GM21381 (cell line): Measurements from ENCODE around the gene SORL1.
"Not testable (repeated sequence)": the region's sequence is repeated elsewhere in the genome, so short reads cannot be mapped to it uniquely, and the experiment has no call there.

ENCODE experiments used
- ATAC-seq: cut with Tn5 transposase; IDR thresholded peaks from one replicate; pipeline ENCODE4 v1.9.1; 2021; ENCODE audit warnings: mild to moderate bottlenecking, moderate library complexity; ENCODE audit not compliant: unreplicated experiment

The SORL1 gene

DNA sequence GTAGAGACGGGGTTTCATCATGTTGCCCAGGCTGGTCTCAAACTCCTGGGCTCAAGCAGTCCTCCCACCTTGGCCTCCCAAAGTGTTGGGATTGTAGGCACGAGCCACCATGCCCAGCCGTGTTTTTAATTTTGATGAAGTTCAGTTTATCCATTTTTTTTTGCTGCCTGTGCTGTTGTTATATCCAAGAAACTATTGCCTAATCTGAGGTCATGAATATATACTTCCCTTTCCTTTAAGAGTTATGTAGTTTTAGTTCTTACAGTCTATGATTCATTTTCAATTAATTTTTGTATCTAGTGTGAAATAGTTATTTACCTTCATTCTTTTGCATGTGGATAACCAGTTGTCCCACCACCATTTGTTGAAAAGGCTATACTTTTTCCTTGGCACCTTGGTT is 50.9 kb downstream of the SORL1 start:
- no peak for ATAC-seq

DNA sequence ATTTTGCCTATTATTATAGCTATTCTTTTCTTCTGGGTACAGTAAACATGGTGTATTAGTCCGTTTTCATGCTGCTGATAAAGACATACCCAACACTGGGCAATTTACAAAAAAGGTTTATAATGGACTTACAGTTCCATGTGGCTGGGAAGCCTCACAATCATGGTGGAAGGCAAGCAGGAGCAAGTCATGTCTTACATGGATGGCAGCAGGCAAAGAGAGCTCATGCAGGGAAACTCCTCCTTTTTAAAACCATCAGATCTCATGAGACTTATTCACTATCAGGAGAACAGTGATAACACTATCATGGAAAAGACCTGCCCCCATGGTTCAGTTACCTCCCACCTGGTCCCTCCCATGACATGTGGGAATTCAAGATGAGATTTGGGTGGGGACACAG is 54.1 kb downstream of the SORL1 start:
- ATAC-seq = not testable (repeated sequence)

DNA sequence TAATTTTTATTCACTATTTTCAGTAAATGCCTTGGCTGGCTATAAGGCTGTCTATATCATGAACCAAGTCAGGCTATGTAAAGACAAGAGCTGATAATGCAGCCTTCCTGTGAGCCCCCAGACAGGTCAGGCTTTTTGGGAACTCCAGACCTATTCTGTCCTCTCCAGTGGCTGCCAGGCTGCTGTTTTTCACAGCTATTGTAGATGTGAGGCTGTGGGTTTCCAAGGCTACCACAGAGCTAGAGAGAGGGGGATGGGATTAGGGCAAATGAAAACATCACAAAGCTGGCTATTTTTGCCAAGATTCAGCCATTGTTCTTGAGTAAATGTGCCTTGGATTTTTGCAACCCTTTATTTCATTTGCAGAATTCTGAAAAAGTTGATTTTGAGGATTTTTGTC is 56.3 kb downstream of the SORL1 start:
- ATAC-seq = no peak

DNA sequence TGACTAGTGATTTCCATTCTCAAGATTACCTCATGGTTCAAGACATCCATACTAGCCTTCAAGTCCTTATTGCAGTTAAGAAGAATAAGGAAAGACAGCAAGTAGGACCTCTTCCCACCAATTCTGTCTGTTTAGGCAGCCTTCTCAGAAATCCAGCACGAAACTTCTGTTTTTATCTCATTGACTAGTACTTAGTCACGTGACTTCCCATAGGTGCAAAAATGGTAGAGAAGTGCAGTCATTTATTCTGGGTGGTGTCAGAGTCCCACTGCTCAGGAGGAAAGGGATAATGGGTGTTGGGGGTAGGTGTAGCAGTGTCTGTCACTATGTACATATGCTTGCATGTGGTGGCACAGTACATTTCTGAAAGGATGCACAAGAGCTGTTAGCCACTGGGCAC is 58.3 kb downstream of the SORL1 start:
- ATAC-seq = no peak

DNA sequence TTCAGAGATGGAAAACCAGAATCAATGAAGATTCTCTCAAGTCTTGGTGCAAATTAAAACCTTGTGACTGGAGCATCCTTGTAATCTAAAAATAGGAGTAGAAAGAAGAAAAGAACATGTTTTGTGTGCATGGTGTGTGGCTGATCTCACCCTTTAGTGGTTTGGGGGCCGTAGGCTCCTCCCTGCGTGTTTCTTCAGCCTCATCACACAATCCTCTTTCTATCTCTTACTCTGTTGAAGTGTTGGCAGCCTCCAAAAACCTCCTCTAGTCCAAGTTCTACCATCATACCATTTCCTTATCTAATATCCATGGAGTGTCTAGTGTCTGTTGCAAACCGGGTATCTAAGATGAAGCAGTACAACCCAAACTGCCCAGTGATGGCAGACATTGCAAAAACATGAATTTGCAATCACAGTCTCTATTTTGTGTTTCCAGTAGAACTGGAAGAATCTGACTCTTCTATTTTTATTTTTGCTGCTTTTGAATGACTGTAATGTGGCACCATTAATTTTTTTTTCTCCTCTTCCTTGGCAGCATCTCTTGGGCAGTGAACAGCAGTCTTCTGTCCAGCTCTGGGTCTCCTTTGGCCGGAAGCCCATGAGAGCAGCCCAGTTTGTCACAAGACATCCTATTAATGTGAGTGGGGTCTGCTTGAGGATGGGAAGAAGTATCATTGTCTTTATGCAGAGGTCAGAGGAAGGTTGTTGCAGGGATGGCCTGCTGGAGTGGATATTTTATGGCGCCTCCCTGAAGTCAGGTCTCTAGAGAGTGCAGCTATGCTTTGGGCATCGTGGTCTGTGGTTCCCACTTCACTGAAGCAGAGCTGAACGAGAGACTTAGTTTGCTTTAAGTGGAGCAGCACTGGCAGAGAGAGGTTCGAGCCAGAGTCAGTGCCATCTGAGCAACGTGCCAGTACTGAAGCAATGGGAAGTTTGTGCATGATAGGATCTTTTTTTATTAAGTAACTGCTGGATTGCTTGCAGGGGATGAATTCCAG is 60.7 kb downstream of the SORL1 start:
- no peak for ATAC-seq

DNA sequence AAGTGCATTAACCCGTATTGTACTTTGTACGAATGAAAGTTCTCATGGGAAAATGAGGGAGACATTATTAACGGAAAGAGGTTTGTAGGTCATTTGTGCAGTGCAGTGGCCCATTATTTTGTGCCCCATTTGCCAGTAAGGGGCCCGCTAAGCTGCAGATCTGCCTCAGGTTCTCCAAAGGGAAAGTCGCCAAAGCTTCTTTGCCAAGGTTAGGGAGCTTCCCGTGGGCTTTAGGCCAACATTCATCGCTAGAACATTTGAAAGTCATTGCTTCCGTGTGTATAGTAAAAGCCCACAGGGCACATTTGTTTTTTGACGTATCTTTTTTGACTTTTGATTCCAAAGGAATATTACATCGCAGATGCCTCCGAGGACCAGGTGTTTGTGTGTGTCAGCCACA is 61.7 kb downstream of the SORL1 start:
- no peak for ATAC-seq

DNA sequence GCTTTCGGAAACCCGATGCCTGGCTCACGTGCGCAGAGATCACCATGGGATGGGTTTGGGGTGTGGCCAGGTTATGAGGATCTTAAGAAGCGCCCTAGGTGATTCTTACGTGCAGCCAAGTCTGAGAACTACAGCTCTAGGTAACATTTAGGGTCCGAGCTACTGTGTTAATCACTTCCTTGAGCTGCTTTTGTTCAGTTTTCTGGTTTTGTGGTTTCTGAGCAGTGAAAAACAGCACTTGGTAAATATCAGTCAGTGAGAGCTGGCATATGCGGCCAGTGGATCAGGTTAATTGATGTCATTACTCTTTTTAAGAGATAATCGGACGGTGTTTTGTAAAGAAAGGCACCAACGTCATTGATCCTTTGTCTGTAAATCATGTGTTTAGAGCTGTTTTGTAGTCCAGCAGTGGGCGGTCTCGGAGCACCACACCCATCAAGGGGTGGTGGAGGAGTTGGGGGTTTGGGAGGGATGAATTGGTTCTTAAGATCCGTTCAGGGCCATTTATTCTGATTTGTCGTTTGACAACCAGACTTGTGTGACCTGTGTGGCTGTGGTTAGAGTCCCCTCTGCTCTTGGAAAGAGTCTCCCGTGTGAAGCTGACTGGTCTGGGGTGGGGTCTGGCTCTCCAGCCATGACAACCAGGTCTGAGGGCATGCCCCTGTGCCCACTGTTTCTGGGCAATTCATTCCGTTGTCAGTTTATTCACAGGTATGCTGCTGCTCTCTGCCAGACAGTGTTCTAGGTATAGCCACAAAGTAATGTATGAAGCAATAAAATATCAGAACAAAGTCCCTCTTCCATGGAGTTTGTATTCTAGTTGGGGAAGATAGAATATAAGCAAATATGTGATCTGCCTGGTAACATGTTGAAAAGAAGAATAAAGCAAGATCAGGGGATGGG is 62.6 kb downstream of the SORL1 start:
- ATAC-seq = no peak

DNA sequence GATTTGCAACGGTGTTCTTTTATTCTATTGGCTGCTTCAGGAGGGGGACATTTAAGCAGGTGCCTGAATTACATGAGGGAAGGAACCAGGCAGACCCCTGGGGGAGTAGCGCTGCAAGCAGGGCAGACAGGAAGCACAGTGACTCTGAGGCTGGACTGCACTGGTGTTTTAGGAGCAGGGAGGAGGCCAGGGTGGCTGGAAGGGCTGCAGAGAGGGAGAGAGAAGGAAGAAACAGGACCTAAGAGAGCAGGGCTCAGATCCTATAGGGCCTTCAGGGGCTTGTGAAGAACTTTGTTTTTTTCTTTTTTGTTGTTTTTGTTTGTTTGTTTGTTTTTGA is 63.2 kb downstream of the SORL1 start:
- ATAC-seq = no peak

DNA sequence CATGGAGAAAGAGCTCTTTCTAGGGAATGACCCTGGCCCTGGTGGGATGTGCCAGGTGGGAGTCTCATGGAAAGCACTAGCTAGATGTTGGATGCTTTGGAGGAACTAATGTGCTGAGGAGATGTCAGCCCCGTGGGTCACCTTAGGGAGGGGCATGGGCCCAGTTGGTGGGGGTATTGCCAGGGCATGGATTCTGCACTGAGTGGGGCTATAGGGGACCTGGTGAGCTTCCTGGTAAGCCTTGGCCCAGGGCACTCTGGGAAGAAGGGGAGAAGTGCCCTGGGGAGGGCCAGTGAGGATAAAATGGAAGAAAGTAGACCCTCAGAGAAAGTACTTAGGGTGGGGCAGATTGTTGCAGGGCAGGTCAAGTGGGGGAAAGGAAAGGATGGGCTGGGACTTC is 65.9 kb downstream of the SORL1 start:
- ATAC-seq = no peak

DNA sequence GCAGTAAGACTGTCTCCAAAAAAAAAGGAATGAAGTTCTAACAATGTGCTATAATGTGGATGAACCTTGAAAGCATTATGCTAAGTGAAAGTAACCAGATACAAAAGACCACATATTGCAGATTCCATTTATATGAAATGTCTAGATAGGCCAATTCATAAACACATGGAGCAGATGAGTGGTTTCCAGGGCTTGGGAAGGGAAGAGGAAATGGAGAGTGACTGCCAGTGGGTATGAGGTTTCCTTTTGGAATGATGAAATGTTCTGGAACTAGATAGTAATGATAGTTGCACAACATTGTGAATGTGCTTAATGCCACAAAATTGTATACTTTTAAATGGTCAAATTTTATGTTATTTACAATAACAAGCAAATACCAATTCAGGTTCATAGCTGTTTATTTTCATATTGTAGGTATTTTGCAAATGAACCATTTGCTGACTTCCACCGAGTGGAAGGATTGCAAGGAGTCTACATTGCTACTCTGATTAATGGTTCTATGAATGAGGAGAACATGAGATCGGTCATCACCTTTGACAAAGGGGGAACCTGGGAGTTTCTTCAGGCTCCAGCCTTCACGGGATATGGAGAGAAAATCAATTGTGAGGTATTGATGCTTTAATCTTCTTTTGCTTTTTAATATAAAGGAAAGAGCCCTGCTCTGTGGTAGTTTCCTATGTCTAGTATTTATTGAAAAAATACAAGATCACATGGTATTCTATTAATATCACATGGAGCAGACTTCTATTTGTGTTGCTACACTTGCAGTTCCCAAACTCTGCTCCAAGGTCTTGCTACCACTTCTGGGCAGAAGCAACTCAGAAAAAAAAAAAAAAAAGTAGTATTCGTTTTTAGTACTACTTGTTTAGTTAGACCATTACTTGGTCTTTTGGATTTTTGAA is 68.4 kb downstream of the SORL1 start:
- no peak for ATAC-seq

DNA sequence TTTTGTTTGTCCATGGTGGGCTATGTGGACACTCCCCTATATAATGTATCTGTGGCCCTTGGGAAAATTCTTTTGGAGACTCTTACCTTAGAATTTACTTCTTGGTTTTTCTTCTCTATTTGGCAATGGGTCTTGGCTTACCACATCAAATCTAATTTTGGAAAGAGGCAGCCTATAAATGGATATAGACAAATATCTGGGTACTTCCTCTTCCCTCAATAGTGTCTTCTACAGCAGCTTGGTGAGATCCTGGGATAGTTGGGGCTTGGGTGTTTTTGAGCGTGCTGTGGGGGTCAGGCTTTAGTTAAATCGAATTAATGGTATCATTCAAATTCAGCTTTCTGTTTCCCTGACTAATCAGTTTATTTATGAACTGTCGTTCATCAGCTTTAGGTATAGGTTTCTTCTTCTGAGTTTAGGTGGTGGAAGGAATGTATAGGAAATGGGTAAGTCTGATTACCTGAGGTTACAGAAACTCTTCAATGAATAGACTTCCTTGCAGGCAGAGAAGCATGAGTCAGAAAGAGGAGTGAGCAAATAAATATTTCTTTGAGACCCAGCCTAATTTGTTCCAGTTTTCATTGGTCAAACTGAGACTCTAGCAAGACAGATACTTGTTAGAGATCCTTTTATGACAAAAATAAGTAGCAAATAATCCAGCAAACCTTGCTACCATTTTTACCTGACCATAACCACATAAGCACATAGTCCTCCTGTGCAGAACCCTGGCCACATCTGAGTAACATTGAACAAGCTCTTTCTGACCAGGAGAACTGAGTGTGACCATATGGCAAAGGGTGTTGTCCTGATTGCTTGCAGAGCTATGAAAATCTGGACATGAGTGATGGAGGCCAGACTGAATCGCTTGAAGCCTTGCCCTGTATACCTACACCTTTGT is 69.3 kb downstream of the SORL1 start:
- no peak for ATAC-seq

DNA sequence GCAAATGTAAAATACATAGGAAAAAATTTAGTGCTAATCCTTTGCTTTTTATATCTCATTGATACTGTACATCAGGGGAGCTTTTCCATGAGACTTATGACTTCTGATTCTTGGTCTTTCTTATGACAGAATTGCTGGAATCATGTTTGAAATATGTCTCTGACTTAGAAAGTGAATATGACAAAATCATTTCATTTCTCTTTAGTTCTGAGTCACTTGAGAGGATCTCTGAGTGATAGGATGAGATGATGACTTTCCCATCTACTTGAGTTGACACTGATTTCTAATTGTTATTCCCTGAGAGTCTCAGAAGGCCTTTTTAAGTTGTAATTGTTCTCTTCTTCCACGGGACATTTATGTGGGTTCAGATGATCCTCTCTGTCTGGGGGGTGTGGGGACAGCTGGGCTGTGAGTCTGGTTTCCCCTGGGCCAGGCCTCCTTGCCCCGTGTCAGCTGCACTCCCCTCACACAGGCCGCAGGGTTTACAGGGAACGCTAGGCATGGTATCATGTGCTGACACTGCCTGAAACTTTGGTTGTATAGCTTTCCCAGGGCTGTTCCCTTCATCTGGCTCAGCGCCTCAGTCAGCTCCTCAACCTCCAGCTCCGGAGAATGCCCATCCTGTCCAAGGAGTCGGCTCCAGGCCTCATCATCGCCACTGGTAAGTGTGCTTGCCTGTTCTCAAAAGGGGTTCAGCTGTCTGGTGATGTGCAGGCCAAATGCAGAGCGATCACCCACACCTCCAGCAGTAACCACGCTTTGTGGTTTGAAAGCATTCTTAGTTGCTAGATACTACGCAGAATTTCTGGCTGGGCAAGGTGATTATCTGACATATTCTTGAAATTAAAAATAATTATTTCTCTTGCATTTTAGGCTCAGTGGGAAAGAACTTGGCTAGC is 70.2 kb downstream of the SORL1 start:
- no peak for ATAC-seq

DNA sequence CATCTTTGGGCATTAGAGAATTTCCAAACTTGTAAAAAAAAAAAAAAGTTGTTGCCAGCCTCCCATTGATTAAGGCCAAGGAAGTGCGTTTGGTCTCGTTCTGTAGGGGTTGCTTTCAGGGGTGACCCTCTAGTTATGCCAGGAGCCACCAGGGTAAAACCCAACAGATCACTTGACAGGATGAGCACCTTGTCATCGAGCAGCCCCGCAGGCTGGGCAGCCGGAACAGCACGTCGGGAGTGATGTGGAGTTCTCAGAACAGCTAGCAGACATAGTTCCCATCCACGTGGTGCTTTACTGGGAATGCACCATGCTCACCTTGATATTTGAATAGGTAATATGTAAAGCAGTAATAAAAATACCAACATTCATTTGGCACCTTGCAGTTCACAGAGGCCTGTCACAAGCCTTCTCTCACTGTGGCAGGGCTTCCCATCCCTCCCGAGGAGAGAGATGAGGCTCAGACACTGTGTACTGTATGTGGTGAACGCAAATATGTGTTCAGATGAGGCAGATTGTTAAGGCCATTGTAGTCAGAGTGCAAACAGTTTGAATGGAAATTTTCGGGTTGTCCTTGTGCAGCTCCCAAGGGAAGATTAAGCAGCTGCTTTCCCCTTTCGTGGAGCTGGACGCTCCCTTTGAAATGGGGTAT is 71.6 kb downstream of the SORL1 start:
- ATAC-seq = no peak

DNA sequence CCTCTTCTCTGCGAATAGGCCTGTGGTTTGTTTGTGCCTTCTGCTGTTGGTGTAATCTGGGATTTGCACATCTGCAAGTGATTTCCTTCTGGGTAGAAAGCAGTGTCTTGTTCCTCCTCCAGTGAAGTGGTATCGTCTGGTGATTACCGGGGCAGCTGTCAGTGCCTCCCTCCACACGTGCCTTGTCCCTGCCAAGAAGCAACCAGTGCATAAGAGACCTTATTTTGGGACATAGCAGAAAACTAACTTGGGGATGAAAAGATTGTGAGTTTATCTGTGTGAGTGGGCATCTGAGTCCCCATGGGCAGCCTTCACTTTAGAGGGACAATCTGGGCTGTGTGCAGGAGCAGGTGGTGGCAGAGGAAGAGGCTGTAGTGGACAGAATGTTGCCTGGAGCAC is 72.1 kb downstream of the SORL1 start:
- ATAC-seq = no peak

DNA sequence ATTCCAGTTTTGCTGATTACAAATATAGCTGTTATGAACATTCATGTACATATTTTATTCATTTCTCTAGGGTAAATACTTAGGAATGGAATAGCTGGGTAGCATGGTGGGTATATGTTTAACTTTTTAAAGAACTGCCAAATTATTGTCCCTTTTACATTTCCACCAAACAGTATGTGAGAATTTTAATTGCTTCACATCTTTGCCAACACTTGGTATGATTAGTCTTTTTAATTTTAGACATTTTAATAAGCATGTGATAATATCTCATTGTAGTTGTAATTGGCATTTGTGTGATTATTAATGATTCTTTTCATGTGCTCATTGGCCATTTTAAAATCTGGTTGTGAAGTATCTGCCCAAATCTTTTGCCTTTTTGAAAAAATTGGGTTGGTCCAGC is 73.3 kb downstream of the SORL1 start:
- ATAC-seq = no peak

DNA sequence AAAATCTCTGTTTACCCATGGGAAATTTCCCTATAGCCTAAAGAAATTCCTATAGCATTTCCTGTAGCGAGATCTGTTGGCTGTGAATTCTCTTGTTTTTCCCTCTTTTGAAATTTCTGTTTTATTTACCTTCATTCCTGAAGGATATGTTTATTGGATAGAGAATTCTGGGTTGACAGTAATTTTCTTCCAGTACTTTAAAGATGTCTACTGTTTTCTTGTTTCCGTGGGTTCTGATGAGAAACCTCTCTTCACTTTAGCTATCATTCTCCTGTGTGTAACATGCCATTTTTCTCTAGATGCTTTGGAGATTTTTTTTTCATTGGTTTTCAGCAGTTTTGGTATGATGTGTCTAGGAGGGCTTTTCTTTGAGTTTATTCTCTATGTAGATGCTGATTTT is 78.1 kb downstream of the SORL1 start:
- no peak for ATAC-seq

DNA sequence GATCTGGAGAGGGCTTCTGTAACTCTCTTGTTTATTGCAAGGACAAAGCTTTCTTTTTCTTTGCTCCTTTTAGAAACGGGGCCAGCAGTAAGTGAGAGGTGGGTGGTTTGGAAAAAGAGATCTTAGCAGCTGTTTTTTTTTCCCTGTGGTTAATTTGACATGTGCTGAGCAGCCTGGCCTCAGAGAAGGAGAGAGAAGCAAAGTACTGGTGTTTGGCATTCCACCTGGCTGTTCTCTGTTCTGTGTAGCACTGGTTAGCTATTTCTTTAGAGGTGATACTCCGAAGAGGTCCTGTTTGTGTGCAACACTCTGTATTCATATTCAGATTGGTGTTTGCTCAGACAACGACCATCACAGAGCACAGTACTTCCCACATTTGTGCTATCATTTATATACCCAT is 81.5 kb downstream of the SORL1 start:
- no peak for ATAC-seq
